ENCODE results near the gene CD48. TPM values are rescaled to one million over a fixed set of nuclear protein-coding genes. Genes with fewer than 3 reads are reported as not detected.
A peak's percentile ranks its signal among the peaks of the same experiment; 100 is the strongest.

CD48 gene
- total RNA-seq, 8 experiments from 2014 or later: 0.05 to 1.3 (median 0.32) TPM; not detected in 4

DNA sequence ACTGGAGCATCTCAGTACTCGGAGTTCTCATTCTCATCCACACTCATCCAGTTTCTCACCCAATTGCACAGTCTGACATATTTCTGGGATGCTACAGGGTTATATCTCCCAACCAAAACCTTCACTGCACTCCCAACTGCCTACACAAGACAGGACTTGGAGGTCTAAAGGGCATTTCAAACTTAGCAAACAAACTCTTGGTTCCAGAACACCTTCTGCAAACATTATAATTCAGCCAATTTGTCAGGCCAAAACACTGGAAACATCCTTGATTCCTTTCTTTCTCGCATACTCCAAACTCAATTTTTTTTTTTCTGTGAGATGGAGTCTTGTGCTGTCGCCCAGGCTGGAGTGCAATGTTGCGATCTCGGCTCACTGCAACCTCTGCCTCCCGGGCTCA lies 72.7 kb downstream of the CD48 start:
- Histone ChIP-seq H3K4me1 (replicated peaks in 1 of 2) (no peaks in the 10 kb centered on the region), H3K4me3 (no peak overlapping the region), H3K27ac (no peak overlapping the region)
- ATAC-seq (replicated peaks in 6 of 8): no peak
- in situ Hi-C loops (cut with MboI; ENCODE audit: low pct_unique_long_range_greater_than_20kb in 2 of 9, low sequenced_read_pairs in 9 of 9, unreplicated experiment in 9 of 9): no loop called here
- 0 to 100% (median 76%) methylated on average over 1 to 6 of the region's 6 CpGs; no CpG with 5 or more reads in 1 of the 10 experiments for WGBS, 10 experiments

GRCh38 chr1:160638540-160638857 lies 73.1 kb downstream of the CD48 start:
- H3K4me1 ChIP-seq (replicated peaks in 1 of 2): no peaks in the 10 kb centered on the region
- ATAC-seq (replicated peaks in 6 of 8): no peak
- in situ Hi-C loops (cut with MboI; ENCODE audit: low pct_unique_long_range_greater_than_20kb in 2 of 9, low sequenced_read_pairs in 9 of 9, unreplicated experiment in 9 of 9): no loop called here
- no peak overlapping the region for H3K4me3 ChIP-seq
- 5 to 92% (median 82%) methylated on average over 1 to 3 of the region's 3 CpGs for WGBS, 10 experiments
- H3K27ac ChIP-seq: no peak overlapping the region

DNA sequence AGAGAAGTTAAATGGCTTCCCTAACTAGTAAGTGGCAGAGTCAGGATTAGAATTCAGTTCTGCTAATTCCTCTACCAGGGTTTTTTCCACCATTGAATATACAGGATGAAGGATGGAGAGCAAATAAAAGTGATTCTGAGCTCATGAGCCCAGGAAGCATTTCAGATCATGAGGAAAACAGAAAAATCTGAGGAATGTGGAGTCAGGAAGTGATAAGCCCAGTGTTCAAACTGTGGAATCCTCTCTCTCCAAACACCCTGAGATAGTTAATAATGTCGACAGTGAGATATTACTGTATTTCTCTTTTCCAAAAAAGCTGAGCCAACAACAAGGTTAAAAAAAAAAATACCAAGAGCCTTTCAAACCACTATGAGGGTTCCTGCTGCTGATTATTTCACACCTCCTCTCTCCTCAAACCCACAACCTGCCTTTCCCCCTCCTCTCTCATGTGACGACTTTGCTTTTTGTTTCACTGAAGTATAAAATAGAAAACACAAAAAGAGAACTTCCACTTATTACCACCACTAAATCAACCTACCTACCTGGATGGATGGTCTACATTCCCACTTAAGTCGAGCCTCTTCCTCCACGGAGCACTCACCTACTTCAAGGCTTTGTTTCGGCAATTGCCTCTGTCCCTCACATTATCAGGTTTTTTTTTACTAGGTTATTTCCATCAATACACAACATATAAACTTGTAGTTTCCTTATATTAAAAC lies 73.6 kb downstream of the CD48 start:
- no peaks in the 10 kb centered on the region for H3K4me1 ChIP-seq (replicated peaks in 1 of 2)
- ATAC-seq (replicated peaks in 6 of 8): no peak

GRCh38 chr1:160637065-160637464 lies 74.6 kb downstream of the CD48 start:
- H3K4me3 ChIP-seq: no peak overlapping the region
- ATAC-seq (replicated peaks in 6 of 8): no peak
- in situ Hi-C loops (cut with MboI; ENCODE audit: low pct_unique_long_range_greater_than_20kb in 2 of 9, low sequenced_read_pairs in 9 of 9, unreplicated experiment in 9 of 9): no loop called here
- H3K4me1 ChIP-seq (replicated peaks in 1 of 2): no peaks in the 10 kb centered on the region
- H3K27ac ChIP-seq: no peak overlapping the region
- 23 to 100% (median 85%) methylated on average over 2 to 8 of the region's 8 CpGs; no CpG with 5 or more reads in 2 of the 10 experiments for WGBS, 10 experiments

More for the DNA sequence above, 73.6 kb downstream of the CD48 start:
- in situ Hi-C loops (cut with MboI; ENCODE audit: low pct_unique_long_range_greater_than_20kb in 2 of 9, low sequenced_read_pairs in 9 of 9, unreplicated experiment in 9 of 9): no loop called here
- H3K4me3 ChIP-seq: no peak overlapping the region
- no peak overlapping the region for H3K27ac ChIP-seq
- 27 to 83% (median 70%) methylated on average over 2 to 5 of the region's 5 CpGs; no CpG with 5 or more reads in 1 of the 10 experiments for WGBS, 10 experiments

GRCh38 chr1:160636547-160636946 lies 75.1 kb downstream of the CD48 start:
- H3K4me3 ChIP-seq: no peak overlapping the region
- in situ Hi-C loops (cut with MboI; ENCODE audit: low pct_unique_long_range_greater_than_20kb in 2 of 9, low sequenced_read_pairs in 9 of 9, unreplicated experiment in 9 of 9): no loop called here
- H3K27ac ChIP-seq: no peak overlapping the region
- WGBS, 10 experiments: 10 to 96% (median 85%) methylated on average over 2 to 3 of the region's 3 CpGs; no CpG with 5 or more reads in 4 of the 10 experiments
- no peak for ATAC-seq (replicated peaks in 6 of 8)
- no peaks in the 10 kb centered on the region for H3K4me1 ChIP-seq (replicated peaks in 1 of 2)

GRCh38 chr1:160636076-160636475 lies 75.5 kb downstream of the CD48 start:
- in situ Hi-C loops (cut with MboI; ENCODE audit: low pct_unique_long_range_greater_than_20kb in 2 of 9, low sequenced_read_pairs in 9 of 9, unreplicated experiment in 9 of 9): no loop called here
- H3K4me1 ChIP-seq (replicated peaks in 1 of 2): peaks cover under 1 to 4% of the 10 kb centered on the region in 2 donors
- no peak for ATAC-seq (replicated peaks in 6 of 8)
- WGBS, 10 experiments: 0 to 83% (median 71%) methylated on average over 1 to 4 of the region's 4 CpGs; no CpG with 5 or more reads in 4 of the 10 experiments
- H3K27ac ChIP-seq: no peak overlapping the region
- H3K4me3 ChIP-seq: no peak overlapping the region

DNA sequence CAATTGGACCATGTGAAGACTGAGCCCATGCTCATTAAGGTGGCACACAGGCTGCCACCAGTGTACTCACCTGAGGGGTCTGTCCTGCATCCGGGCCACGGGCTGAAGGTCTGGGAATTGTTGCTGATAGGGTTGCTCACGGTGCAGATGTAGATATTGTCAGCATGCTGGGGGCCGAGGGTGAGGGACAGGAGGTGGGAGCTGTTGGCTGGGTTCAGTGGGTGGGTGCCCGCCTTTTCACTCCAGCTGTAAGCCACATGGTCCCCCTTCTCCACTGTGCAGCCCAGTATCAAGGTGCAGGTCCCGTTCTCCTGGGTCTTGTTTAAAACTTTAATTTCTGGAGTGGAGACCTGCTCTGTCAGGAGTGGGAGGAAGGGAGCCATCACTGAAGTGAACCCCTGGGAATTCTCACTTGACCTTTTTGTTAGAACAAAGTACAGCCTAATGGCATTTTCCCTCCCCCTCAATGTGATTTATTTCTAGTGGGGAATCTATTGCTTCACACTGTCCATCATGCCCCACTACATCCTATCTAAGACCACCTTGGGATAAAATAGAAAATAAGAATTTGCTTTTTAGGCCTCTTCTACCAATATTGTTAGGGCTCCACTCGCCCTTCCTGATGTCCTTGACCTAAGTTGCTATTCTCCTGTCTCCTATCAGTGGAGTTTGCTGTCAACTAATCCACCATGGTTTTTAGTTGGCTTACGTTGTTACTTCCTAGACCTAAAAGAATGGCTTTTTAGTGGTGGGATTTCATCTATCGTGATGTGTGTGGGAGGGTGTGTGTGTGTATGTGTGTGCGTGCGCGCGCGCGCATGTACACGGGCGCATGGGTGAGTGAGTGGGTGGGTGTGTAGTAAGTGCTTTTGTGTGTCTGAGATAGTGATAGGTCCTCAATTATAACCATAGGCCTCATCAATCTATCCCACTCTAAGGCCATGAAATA lies 76.8 kb downstream of the CD48 start:
- no peak overlapping the region for H3K27ac ChIP-seq
- no peak for ATAC-seq (replicated peaks in 6 of 8)
- peaks cover 10 to 16% of the 10 kb centered on the region in 2 donors for H3K4me1 ChIP-seq (replicated peaks in 1 of 2)
- in situ Hi-C loops (cut with MboI; ENCODE audit: low pct_unique_long_range_greater_than_20kb in 2 of 9, low sequenced_read_pairs in 9 of 9, unreplicated experiment in 9 of 9): no loop called here
- 24 to 100% (median 90%) methylated on average over 1 to 13 of the region's 17 CpGs; no CpG with 5 or more reads in 2 of the 10 experiments for WGBS, 10 experiments
- H3K4me3 ChIP-seq: no peak overlapping the region

- H3K4me1 ChIP-seq (replicated peaks in 1 of 2): peaks cover 12 to 20% of the 10 kb centered on the region in 2 donors
- ATAC-seq (replicated peaks in 6 of 8): no peak
- H3K4me3 ChIP-seq: no peak overlapping the region
- 0 to 90% (median 54%) methylated on average over 1 to 2 of the region's 2 CpGs; no CpG with 5 or more reads in 3 of the 10 experiments for WGBS, 10 experiments
- in situ Hi-C loops (cut with MboI; ENCODE audit: low pct_unique_long_range_greater_than_20kb in 2 of 9, low sequenced_read_pairs in 9 of 9, unreplicated experiment in 9 of 9): no loop called here
- no peak overlapping the region for H3K27ac ChIP-seq
Observed at GRCh38 chr1:160633330-160633903, 78.2 kb downstream of the CD48 start.

- in situ Hi-C loops (cut with MboI; ENCODE audit: low pct_unique_long_range_greater_than_20kb in 2 of 9, low sequenced_read_pairs in 9 of 9, unreplicated experiment in 9 of 9): no loop called here
- Histone ChIP-seq H3K4me3 (no peak overlapping the region), H3K4me1 (replicated peaks in 1 of 2) (peaks cover 12 to 20% of the 10 kb centered on the region in 2 donors), H3K27ac (no peak overlapping the region)
- WGBS, 10 experiments: 0 to 100% (median 80%) methylated on average over 1 to 6 of the region's 6 CpGs; no CpG with 5 or more reads in 1 of the 10 experiments
- no peak for ATAC-seq (replicated peaks in 6 of 8)
Observed at GRCh38 chr1:160631983-160632625, 79.5 kb downstream of the CD48 start.

DNA sequence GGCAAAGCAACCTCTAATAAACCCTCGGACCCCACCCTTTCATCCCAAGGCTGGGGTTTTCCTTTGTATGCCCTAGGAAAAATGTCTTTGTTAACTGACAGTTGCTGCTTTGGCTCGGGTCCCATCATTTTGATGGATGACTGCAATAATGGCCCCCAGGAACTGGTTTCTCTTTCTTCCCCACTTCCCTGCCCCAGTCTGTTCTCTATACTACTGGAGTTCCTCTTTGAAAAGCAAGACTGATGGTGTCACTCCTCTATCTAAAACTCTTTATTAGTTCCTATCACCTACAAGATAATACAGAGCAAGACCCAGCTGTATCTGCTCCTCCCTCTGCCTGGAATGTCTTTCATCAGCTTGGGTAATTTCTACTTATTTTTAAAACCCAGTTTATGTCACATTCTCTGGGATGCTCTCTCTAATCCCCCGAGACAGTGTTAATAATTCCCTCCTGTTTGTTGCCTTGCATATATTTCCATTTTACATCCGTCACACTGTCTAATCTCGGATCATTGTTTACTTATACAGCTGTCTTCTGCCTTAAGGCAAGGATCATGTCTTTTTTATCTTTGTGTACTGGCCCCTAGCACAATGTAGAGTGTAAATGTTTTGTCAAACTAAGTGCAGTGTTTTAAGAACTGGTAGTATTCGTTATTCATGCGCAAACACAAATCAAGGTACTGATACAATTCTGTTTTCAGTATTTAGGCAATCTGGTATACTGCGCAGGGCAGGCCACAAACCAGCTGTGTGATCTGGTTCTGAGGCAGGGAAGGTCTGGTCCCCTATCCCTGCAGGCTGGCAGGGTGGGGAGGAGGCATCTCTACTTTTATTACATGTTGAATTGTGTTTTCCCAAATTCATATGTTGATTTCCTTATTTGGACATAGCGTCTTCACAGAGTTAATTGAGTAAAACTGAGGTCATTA lies 80.8 kb downstream of the CD48 start:
- ATAC-seq (replicated peaks in 6 of 8): peak; percentile 51 to 92 (median 76)
- Histone ChIP-seq H3K27ac (no peak overlapping the region), H3K4me3 (no peak overlapping the region), H3K4me1 (replicated peaks in 1 of 2) (peaks cover 12 to 20% of the 10 kb centered on the region in 2 donors)
- in situ Hi-C loops (cut with MboI; ENCODE audit: low pct_unique_long_range_greater_than_20kb in 2 of 9, low sequenced_read_pairs in 9 of 9, unreplicated experiment in 9 of 9): no loop called here
- WGBS, 10 experiments: 0 to 73% (median 30%) methylated on average over 2 to 9 of the region's 9 CpGs

DNA sequence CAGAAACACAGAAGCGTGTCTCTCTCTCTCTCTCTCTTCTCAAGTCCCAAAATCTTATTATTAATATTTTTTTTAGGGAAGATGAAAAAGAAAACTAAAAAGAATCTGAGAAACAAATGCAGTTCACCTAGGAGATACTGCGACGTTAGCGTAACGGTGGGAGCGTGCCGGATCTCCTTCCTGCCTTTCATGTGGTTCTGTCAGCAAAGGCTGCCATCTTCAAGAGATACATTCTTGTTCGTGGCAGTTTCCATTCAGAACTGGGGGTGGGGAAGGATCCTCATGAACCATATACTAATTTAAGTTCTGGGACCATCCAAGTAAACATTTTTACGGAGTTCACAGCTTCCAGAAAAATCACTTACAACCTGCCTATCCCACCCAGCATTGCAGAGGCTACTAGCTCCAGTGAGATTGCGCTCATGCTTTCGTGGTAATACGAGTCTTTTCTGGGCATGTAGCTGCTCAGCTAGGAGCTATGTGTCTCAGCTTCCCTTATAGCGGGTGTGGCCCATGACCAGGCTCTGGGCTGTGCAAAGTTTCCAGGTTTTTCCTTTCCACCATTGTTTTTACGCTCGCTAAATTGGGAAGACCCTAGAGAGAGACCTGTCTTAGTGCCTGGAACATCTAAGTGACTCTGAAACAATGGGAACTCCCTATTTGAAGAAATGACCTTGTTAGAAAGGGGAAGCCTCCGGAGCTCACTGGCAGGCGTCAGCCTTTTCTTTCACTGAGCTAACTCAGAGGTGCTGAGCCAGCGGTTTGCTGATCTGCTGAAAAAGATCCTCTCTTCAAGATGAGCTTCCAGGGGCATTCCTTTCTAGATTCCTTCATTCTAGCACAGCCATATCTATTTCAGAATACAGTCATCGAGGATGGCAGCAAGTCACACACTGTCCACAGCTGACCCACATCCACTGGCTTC lies 82.1 kb downstream of the CD48 start:
- in situ Hi-C loops (cut with MboI; ENCODE audit: low pct_unique_long_range_greater_than_20kb in 2 of 9, low sequenced_read_pairs in 9 of 9, unreplicated experiment in 9 of 9): no loop called here
- 28 to 88% (median 69%) methylated on average over 6 to 19 of the region's 19 CpGs; no CpG with 5 or more reads in 1 of the 10 experiments for WGBS, 10 experiments
- Histone ChIP-seq H3K27ac (no peak overlapping the region), H3K4me3 (no peak overlapping the region), H3K4me1 (replicated peaks in 1 of 2) (peaks cover 12 to 20% of the 10 kb centered on the region in 2 donors)
- peak in 4 of 8 experiments; percentile 10 to 31 (median 15) for ATAC-seq (replicated peaks in 6 of 8)

Data from motor neuron (in vitro differentiated cells).